GM19455 (cell line): ENCODE measurements around the gene PGM1.

Experiments used
- ATAC-seq: cut with Tn5 transposase; IDR thresholded peaks from one replicate; pipeline ENCODE4 v1.9.1; 2021; ENCODE audit not compliant: unreplicated experiment

The PGM1 gene

GRCh38 chr1:63693944-63694571 is 100.8 kb downstream of the PGM1 start:
- peak; percentile 60 for ATAC-seq

GRCh38 chr1:63698001-63698838 is 105.0 kb downstream of the PGM1 start:
- no peak for ATAC-seq

- no peak for ATAC-seq
Observed at GRCh38 chr1:63701187-63701586, 108.0 kb downstream of the PGM1 start.

GRCh38 chr1:63703701-63704107 is 110.5 kb downstream of the PGM1 start:
- no peak for ATAC-seq

- no peak for ATAC-seq
Observed at GRCh38 chr1:63704443-63704842, 111.2 kb downstream of the PGM1 start.

GRCh38 chr1:63705078-63705477 is 111.9 kb downstream of the PGM1 start:
- no peak for ATAC-seq

GRCh38 chr1:63709267-63709828 is 116.1 kb downstream of the PGM1 start:
- ATAC-seq = no peak
